Hepatocyte (in vitro differentiated cells): Measurements from ENCODE around the gene PIM3. TPM values are rescaled to one million over a fixed set of nuclear protein-coding genes. Genes with fewer than 3 reads are reported as not detected.

Source experiments
- DNase-seq: peaks from one replicate; pipeline ENCODE4 v3.0.0-alpha.2; 2016; ENCODE audit warnings: low spot score
- H2AFZ ChIP-seq: fragments of 200-600 bp; sonication (generic); 2 replicates; pipeline ENCODE4 v1.6.0; 2016; ENCODE audit warnings: antibody characterized with exemption, mild to moderate bottlenecking
- H3K27ac ChIP-seq: fragments of 200-600 bp; sonication (generic); 2 replicates; pipeline ENCODE4 v1.5.1; 2016; ENCODE audit warnings: mild to moderate bottlenecking
- H3K27me3 ChIP-seq: fragments of 200-600 bp; sonication (generic); 2 replicates; pipeline ENCODE4 v1.6.1; 2016
- H3K36me3 ChIP-seq: fragments of 200-600 bp; sonication (generic); replicated peaks from 2 replicates; pipeline ENCODE4 v1.5.1; 2016; ENCODE audit warnings: low read depth; ENCODE audit not compliant: insufficient read depth
- H3K4me1 ChIP-seq: fragments of 200-600 bp; sonication (generic); 2 replicates; pipeline ENCODE4 v1.5.1; 2016; ENCODE audit warnings: mild to moderate bottlenecking, moderate library complexity; ENCODE audit not compliant: insufficient read depth
- H3K4me2 ChIP-seq: fragments of 200-600 bp; sonication (generic); 2 replicates; pipeline ENCODE4 v1.6.0; 2016
- H3K4me3 ChIP-seq: fragments of 200-600 bp; sonication (generic); 2 replicates; pipeline ENCODE4 v1.5.1; 2016; ENCODE audit warnings: mild to moderate bottlenecking
- H3K79me2 ChIP-seq: fragments of 200-600 bp; sonication (generic); 2 replicates; pipeline ENCODE4 v1.6.0; 2017; ENCODE audit warnings: mild to moderate bottlenecking
- H3K9me2 ChIP-seq: fragments of 200-600 bp; sonication (generic); replicated peaks from 2 replicates; pipeline ENCODE4 v1.6.0; 2017; ENCODE audit warnings: mild to moderate bottlenecking; ENCODE audit not compliant: insufficient read depth
- H3K9me3 ChIP-seq: fragments of 200-600 bp; sonication (generic); 2 replicates; pipeline ENCODE4 v1.5.1; 2016; ENCODE audit warnings: low read depth, mild to moderate bottlenecking
- H4K20me1 ChIP-seq: fragments of 200-600 bp; sonication (generic); 2 replicates; pipeline ENCODE4 v1.6.0; 2016; ENCODE audit warnings: mild to moderate bottlenecking; ENCODE audit not compliant: insufficient read depth, poor library complexity, severe bottlenecking
- EZH2 ChIP-seq: fragments of 200-600 bp; sonication (generic); IDR thresholded peaks from 2 replicates; pipeline ENCODE4 v1.6.1; 2016; ENCODE audit warnings: antibody characterized with exemption, mild to moderate bottlenecking, borderline replicate concordance
- EZH2phosphoT487 ChIP-seq: fragments of 200-600 bp; sonication (generic); IDR thresholded peaks from one replicate; pipeline ENCODE4 v1.6.1; 2018; ENCODE audit warnings: antibody characterized with exemption, mild to moderate bottlenecking, low read depth, moderate library complexity; ENCODE audit not compliant: unreplicated experiment, severe bottlenecking
- WGBS: methylation state at CpG from one replicate; pipeline ENCODE4 v1.1.6; 2016; ENCODE audit warnings: low lambda C conversion rate; ENCODE audit errors: missing lambda C conversion rate; 5-methylcytosine and 5-hydroxymethylcytosine counted together
- polyA plus RNA-seq: library from polyadenylated mRNA; unstranded; fragments of >200 nt; fragmentation: Nextera tagmentation; extraction: Ambion mirVana; gene quantifications from 2 replicates; pipeline ENCODE4 v1.2.1, GENCODE V29; 2016
- total RNA-seq: library from RNA; depleted of rRNA; stranded (reverse); fragments of >200 nt; gene quantifications from 2 replicates; pipeline ENCODE4 v1.2.3, GENCODE V29; 2014
- TF ChIP-seq, protein P1 (sequence below): fragments of 200-600 bp; sonication (generic); IDR thresholded peaks from 2 replicates; pipeline ENCODE4 v1.5.1; 2016; ENCODE audit warnings: antibody characterized with exemption, mild to moderate bottlenecking; ENCODE audit not compliant: poor library complexity

PIM3 gene
- total and polyA plus RNA-seq, 2 experiments from 2014 or later, result 81.1 to 138 TPM

DNA sequence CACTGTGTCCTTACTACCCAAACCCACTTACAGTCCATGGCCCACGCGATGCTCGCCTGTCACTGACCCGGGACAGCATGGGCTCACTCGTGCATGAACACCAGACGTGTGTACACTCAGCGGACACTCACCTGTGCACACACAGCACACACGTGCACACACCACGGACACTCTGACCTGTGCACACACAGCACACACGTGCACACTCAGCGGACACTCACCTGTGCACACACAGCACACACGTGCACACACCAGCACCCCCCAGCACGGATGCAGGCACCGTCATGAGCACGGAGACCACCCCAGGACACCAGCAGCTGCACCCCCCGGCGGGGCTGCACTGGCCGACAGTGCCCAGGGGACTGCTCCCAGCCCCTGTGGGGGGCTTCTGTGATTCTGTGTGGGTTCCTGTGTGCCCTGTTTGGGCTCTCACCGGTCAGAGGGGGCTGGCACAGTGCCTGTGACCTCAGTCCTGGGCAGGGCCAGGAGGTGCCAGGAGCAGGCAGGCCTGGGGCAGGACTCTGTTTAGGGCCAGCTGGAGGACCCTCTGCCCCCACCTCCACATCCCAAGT lies 21.9 kb upstream of the PIM3 start:
- Histone ChIP-seq H3K9me3 (no peaks in the 10 kb centered on the region), H3K4me3 (no peak overlapping the region), H3K79me2 (no peaks in the 10 kb centered on the region), H3K27me3 (no peaks in the 10 kb centered on the region), H3K4me1 (peaks cover 22% of the 10 kb centered on the region), H3K4me2 (no peak overlapping the region), H3K27ac (no peak overlapping the region), H4K20me1 (no peaks in the 10 kb centered on the region), H3K9me2 (no peaks in the 10 kb centered on the region), H2AFZ (no peak overlapping the region), H3K36me3 (no peaks in the 10 kb centered on the region)
- TF ChIP-seq EZH2phosphoT487 (no peak), EZH2 (no peak)
- TF ChIP-seq, protein P1, sequence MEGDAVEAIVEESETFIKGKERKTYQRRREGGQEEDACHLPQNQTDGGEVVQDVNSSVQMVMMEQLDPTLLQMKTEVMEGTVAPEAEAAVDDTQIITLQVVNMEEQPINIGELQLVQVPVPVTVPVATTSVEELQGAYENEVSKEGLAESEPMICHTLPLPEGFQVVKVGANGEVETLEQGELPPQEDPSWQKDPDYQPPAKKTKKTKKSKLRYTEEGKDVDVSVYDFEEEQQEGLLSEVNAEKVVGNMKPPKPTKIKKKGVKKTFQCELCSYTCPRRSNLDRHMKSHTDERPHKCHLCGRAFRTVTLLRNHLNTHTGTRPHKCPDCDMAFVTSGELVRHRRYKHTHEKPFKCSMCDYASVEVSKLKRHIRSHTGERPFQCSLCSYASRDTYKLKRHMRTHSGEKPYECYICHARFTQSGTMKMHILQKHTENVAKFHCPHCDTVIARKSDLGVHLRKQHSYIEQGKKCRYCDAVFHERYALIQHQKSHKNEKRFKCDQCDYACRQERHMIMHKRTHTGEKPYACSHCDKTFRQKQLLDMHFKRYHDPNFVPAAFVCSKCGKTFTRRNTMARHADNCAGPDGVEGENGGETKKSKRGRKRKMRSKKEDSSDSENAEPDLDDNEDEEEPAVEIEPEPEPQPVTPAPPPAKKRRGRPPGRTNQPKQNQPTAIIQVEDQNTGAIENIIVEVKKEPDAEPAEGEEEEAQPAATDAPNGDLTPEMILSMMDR, result no peak
- DNase-seq, result no peak
- WGBS, result 95% methylated on average over 18 of the region's 19 CpGs

DNA sequence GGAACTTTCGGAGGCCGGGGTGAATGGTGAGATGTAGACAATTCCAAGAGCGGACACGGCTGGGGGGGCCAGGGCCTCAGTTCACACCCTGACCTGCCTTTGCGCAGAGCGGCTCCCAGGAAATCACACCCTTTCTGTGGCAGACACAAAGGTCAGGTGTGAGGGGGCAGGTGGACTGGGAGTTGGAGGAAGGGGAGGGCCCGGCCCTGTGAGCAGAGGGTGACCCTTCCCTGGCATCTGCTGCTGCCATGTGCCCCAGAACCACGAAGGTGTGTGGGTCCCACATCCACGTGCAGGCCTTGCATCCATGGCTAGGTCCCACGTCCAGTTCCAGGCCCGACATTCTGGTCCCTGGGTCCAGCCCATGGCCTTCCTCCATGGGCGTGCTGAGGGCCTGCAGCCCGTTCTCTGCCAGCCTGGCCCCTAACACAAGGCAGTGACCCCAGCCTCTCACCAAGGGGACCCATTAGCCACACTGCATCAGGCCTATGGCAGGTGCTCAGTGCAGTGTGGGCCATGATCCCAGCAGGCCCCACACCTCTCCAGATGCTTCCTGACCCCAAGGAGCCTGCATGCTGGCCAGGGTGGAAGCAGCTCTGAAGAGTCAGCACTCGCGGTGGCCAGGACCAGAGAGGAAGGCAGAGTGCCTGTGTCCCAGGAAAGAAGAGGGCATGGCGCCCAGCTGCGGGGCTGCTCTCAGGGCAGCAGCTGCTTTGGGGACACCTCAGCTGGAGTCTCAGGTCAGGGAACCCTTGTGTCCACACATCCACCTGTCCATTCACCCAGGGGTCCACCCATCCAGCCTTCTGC lies 18.9 kb upstream of the PIM3 start:
- Histone ChIP-seq H3K9me3 (no peaks in the 10 kb centered on the region), H4K20me1 (no peaks in the 10 kb centered on the region), H3K27ac (no peak overlapping the region), H2AFZ (no peak overlapping the region), H3K4me2 (no peak overlapping the region), H3K79me2 (no peaks in the 10 kb centered on the region), H3K9me2 (no peaks in the 10 kb centered on the region), H3K4me3 (no peak overlapping the region), H3K27me3 (no peaks in the 10 kb centered on the region), H3K4me1 (peaks cover 12% of the 10 kb centered on the region), H3K36me3 (no peaks in the 10 kb centered on the region)
- DNase-seq, result no peak
- 96% methylated on average over 17 of the region's 17 CpGs for WGBS
- no peak for TF ChIP-seq EZH2
- TF ChIP-seq, protein P1, result no peak

DNA sequence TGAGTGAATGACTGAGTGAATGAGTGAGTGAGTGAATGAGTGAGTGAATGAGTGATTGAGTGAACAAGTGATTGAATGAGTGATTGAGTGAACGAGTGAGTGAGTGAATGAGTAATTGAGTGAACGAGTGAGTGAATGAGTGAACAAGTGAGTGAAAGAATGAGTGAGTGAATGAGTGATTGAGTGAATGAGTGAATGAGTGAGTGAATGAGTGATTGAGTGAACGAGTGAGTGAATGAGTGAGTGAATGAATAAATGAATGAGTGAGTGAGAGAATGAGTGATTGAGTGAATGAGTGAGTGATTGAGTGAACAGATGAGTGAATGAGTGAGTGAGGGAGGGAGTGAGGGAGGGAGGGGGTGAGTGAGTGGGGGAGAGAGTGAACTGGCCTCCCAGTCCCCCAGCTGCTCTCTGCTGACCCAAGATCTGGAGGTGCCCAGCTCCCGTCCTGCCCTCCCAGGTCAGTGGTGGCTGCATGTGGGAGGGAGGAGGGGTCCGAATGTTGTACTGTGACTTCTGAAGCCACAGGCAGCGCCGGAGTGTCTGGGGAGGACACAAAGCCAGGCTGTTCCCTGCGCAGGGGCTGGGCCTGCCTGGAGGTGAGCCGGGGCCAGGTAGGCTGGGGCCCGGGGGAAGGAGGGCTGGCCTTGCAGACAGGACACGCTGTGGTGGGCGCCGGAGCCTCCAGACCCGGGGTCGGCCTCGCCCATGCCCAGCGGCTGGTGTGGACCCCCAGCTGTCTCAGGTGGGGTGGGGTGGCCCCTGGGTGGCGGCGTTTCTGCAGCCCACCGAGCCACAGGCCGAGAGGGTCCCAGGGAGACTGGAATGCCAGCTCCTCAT lies 17.8 kb upstream of the PIM3 start:
- Histone ChIP-seq H3K9me2 (no peaks in the 10 kb centered on the region), H3K27me3 (no peaks in the 10 kb centered on the region), H2AFZ (no peak overlapping the region), H3K4me2 (no peak overlapping the region), H3K4me1 (peaks cover 14% of the 10 kb centered on the region), H4K20me1 (no peaks in the 10 kb centered on the region), H3K27ac (peak overlapping the region; percentile 72), H3K36me3 (no peaks in the 10 kb centered on the region), H3K4me3 (no peak overlapping the region), H3K9me3 (no peaks in the 10 kb centered on the region), H3K79me2 (no peaks in the 10 kb centered on the region)
- no peak for DNase-seq
- 92% methylated on average over 19 of the region's 21 CpGs for WGBS
- TF ChIP-seq, protein P1, result no peak
- TF ChIP-seq EZH2phosphoT487 (no peak), EZH2 (no peak)
